Stimulated activated CD4-positive, alpha-beta T cell treated with anti-CD3 and anti-CD28 coated beads, Interleukin-4, amount 100 ng/mL, for 1 hour (primary cell): Measurements from ENCODE around the gene BBOX1.
"Not testable (repeated sequence)": the region's sequence is repeated elsewhere in the genome, so short reads cannot be mapped to it uniquely, and the experiment has no call there.

Source experiments
- DNase-seq: peaks from one replicate; pipeline ENCODE4 v3.0.0-alpha.2; 2020

BBOX1 gene

DNA sequence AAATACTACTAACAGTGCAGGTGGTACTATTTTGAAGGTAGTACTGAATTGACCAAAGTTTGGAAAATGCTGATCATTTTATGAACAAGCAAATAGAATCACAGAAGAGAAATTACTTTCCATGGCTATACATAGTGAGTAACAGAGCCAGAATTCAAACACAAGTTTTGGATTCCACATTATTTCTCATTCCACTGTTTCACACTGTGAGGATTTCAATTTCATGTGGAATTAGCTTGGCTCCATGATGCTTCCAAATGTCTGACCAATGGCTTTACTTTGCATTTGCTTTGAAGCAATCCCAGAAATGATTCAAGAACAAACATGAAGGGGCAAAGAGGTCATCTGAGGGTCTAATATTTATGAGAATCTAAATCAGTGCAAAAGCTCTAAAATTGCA is 98.1 kb downstream of the BBOX1 start:
- no peak for DNase-seq

DNA sequence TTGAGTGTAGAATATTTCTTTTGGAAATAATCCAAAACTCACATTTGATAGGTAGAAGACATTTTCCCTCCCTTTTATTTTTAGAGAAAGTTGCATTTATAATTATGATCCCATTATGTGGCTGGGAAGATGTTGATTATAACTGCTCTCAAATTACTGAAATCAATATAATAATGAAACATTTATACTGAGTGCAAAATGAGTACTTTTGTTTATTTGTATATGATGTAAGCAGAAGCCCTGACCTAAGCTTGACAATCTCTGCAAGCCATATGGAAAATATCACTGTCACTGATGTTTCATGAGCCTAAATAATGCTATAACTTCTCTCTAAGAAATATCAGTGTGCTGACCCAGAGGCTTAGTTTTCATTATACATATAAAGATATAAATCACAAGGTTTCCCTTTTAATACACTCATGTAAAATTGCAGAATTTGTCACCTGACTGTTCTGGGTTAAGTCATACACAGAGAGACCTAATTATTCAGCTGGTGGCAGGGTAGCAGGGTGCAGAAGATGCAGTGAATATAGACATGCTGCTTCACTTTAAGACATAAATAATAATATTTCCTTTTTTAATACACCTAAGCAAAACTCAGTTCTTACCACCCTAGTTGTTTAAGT is 99.2 kb downstream of the BBOX1 start:
- DNase-seq, result no peak

GRCh38 chr11:27141576-27141975 is 101.0 kb downstream of the BBOX1 start:
- no peak for DNase-seq

DNA sequence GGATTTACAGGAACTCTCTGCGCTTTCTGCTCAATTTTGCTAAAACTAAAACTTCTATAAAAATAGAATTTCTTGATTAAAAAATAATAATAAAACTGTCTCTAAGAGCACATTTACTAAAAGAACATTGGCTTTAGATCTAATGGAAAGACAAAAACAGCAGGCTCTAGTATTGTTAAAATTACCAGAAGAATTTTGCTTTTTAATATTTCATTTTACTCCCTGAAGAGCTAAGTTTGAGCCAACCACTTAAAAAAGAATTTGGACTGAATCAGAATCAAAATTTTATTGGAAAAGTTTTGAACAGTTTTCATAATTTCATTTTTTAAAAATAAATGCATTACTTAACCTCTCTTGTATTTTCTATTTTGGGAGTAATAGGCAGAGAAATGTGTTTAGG is 107.3 kb downstream of the BBOX1 start:
- no peak for DNase-seq

DNA sequence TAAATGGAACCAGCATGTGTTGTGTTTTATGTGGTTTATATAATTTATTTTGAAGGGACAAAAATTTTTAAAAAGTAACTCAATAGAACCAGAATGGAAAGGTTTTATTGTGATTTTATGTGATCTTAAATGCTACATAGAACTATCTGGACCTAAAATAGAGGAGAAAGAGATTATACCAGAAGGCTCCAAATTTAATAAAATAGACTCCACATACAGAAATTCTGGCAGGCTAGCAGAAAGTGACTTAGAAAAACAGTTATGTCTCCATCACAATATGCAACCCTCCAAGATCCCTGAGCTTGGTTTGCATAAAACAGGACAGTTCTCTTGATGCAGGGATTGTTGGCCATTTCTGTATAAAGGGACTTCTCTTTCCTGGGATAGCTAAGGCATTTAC is 107.9 kb downstream of the BBOX1 start:
- no peak for DNase-seq

DNA sequence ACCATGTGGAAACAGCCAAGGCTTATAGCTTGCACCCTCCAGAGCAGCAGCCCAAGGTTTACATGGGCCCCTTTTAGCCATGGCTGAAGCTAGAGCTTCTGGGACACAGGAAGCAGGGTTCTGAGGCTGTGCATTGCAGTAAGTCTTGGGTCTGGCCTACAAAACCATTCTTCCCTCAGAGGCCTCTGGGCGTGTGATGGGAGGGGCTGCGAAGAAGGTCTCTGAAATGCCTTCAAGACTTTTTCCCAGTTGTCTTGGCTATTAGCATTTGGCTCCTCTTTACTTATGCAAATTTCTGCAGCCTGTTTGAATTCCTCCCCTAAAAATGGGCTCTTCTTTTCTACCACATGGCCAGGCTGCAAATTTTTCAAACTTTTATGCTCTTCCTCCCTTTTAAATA is 109.5 kb downstream of the BBOX1 start:
- DNase-seq, result no peak

DNA sequence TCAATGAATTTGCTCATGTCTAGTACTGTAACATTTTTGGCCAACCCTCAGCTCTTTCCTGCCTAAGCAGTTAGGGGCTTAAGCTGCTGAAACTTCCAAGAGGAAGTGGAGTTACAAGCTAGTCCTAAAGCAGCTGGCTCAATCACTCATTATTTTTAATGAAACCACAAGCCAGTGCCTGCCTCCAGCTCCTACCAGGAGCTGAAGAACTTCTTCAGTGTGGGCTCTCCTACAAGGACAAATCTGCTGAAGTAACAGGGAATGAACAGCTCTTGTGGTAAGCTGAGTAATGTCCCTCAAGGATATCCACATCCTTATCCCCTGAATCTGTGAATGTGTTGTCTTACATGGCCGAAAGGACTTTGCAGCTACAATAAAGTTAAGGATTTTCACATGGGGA is 112.5 kb downstream of the BBOX1 start:
- no peak for DNase-seq

GRCh38 chr11:27158456-27159334 is 118.1 kb downstream of the BBOX1 start:
- DNase-seq, result no peak

DNA sequence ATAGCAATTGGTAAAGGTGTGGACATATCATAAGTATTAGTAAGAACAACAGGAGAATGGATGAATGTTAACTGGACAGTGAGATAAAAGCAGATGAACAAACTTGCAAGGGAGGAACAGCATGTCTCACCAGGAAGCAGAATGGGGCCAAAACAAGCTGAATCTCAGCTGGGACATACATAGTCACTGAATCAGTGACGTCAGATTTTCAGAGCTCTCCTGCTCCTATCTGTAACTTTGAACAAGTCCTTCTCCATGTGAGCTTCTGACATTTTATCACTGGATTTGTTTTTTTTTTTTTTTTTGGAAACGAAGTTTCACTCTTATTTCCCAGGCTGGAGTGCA is 118.7 kb downstream of the BBOX1 start:
- no peak for DNase-seq

GRCh38 chr11:27161071-27161470 is 120.5 kb downstream of the BBOX1 start:
- DNase-seq, result no peak

- no peak for DNase-seq
These were observed 121.6 kb downstream of the BBOX1 start for GRCh38 chr11:27162237-27162636.

DNA sequence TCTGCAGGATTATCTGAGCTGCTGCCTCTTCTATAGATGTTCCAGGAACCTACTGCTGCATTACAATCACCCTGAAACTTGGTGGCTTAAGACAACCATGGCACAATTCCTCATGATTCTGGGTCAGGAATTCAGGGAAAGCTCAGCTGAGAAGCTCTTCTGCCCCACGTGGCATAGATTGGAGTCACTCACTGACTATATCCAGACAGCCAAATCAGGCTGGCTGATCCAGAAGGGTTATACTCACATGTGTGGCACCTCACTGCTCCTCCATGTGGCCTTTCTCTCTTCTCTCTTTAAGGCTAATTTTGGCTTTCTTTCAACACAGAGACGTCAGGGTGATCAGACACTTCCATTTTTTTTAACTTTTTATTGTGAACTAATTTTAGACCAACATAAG is 125.5 kb downstream of the BBOX1 start:
- DNase-seq, result no peak

- no peak for DNase-seq
These were observed 130.9 kb downstream of the BBOX1 start for GRCh38 chr11:27171376-27171958.

DNA sequence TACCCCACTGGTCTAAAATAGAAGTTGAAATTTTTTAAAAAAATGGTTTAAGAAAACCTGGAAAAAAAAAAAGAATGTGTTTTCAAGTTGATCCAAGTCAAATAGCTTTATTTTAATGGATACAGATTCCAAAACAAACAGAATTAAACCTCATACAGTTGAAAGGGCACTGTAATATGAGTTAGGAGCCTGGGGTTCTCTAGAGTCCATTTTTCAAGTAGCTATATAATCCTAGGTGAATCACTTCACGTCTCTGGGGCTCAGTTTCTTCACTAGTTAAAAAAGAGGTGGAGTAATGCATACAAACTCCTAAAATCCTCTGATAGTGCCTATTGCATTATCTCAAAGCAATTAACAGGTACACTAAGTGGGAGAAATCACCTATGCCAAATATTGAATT is 132.9 kb downstream of the BBOX1 start:
- no peak for DNase-seq

DNA sequence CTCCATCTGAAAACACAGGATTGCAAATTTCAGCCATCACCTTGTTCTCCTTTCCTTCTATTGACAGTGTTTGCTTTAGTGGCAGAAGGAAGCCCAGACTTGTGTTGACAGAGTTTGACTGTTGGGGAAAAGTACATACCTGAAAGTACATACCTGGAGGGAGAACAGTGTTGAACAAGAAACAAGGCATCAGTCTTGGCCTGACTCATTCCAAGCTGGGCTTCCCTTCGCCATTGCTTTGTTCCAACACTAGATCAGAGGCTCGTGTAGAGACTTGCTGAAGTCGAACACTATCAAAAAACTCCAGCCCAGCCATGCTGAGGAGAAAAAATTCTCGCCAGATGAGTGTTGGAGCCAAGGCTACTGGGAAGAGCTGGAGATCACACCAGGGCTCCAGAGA is 133.4 kb downstream of the BBOX1 start:
- DNase-seq, result no peak

DNA sequence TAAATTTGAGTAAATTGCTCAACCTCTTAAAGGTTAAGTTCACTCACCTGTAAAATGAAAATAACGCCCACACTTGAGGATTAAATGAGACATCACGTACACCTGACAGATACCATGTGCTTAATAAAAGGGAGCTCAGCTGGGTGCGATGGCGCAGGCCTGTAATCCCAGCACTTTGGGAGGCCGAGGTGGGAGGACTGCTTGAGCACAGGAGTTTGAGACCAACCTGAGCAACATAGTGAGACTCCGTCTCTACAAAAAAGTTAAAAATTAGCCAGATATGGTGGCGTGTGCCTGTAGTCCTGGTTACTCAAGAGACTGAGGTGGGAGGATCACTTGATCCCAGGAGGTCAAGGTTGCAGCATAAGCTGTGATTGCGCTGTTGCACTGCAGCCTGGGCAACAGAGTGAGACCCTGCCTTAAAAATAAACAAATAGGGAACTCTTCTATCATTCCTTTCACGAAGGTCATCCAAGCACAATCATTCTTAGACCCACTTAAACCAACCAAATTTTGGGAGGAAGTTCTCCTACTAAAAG is 134.1 kb downstream of the BBOX1 start:
- no peak for DNase-seq

DNA sequence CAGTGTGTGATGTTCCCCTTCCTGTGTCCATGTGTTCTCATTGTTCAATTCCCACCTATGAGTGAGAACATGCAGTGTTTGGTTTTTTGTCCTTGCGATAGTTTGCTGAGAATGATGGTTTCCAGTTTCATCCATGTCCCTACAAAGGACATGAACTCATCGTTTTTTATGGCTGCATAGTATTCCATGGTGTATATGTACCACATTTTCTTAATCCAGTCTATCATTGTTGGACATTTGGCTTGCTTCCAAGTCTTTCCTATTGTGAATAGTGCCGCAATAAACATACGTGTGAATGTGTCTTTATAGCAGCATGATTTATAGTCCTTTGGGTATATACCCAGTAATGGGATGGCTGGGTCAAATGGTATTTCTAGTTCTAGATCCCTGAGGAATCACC is 134.9 kb downstream of the BBOX1 start:
- not testable (repeated sequence) for DNase-seq
